Prostate gland (tissue), 2 donors: ENCODE data around the gene RTN4RL1.

ENCODE experiments used
- POLR2A ChIP-seq: fragments of 450-650 bp; IDR thresholded peaks from one replicate; pipeline ENCODE4 v1.6.1; 2016; ENCODE audit warnings: antibody characterized with exemption, mild to moderate bottlenecking
- POLR2AphosphoS5 ChIP-seq: sonication (generic); formaldehyde crosslinking; IDR thresholded peaks from one replicate; pipeline ENCODE4 v1.6.1; 2017; ENCODE audit warnings: antibody characterized with exemption
- TF ChIP-seq, protein P1 (sequence below), 4 experiments: fragments of 200-600 bp in 2 of 4; fragments of 450-650 bp in 2 of 4; sonication (generic) in 2 of 4; IDR thresholded peaks; 1 replicate in 3 of 4; 2 replicates in 1 of 4; pipeline ENCODE4 v1.5.1; 2016 to 2019; ENCODE audit warnings: antibody characterized with exemption in 4 of 4, mild to moderate bottlenecking in 2 of 4, moderate library complexity in 2 of 4

- TF ChIP-seq, protein P1, sequence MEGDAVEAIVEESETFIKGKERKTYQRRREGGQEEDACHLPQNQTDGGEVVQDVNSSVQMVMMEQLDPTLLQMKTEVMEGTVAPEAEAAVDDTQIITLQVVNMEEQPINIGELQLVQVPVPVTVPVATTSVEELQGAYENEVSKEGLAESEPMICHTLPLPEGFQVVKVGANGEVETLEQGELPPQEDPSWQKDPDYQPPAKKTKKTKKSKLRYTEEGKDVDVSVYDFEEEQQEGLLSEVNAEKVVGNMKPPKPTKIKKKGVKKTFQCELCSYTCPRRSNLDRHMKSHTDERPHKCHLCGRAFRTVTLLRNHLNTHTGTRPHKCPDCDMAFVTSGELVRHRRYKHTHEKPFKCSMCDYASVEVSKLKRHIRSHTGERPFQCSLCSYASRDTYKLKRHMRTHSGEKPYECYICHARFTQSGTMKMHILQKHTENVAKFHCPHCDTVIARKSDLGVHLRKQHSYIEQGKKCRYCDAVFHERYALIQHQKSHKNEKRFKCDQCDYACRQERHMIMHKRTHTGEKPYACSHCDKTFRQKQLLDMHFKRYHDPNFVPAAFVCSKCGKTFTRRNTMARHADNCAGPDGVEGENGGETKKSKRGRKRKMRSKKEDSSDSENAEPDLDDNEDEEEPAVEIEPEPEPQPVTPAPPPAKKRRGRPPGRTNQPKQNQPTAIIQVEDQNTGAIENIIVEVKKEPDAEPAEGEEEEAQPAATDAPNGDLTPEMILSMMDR (IDR thresholded peaks at IDR 0.05), result no peak
- TF ChIP-seq POLR2AphosphoS5 (no peak), POLR2A (no peak)
These were observed 35.7 kb upstream of the RTN4RL1 start for GRCh38 chr17:2060681-2061440.
